Colonic mucosa (tissue), 4 donors: ENCODE data around the gene CACNA1A. TPM values are rescaled to one million over a fixed set of nuclear protein-coding genes. Genes with fewer than 3 reads are reported as not detected.
A peak's percentile ranks its signal among the peaks of the same experiment; 100 is the strongest.

Source experiments
- DNase-seq: peaks from one replicate; pipeline ENCODE4 v3.0.0-alpha.2; 2020
- H3K27ac ChIP-seq: fragments of 200-600 bp; one replicate; pipeline ENCODE4 v1.8.0; 2021
- H3K27me3 ChIP-seq: fragments of 200-600 bp; one replicate; pipeline ENCODE4 v1.8.0; 2021
- H3K36me3 ChIP-seq: fragments of 200-600 bp; one replicate; pipeline ENCODE4 v1.8.0; 2021
- H3K4me1 ChIP-seq: fragments of 200-600 bp; one replicate; pipeline ENCODE4 v1.8.0; 2021; ENCODE audit warnings: mild to moderate bottlenecking
- H3K4me3 ChIP-seq: fragments of 200-600 bp; one replicate; pipeline ENCODE4 v1.8.0; 2021
- H3K9ac ChIP-seq, 2 donors: one replicate each; pipeline ENCODE4 v1.7.0; 2013; ENCODE audit warnings: control low read depth in 2 of 2, low read depth in 2 of 2, low read length in 2 of 2
- H3K9me3 ChIP-seq: fragments of 200-600 bp; one replicate; pipeline ENCODE4 v1.8.0; 2021
- CTCF ChIP-seq: fragments of 200-600 bp; IDR thresholded peaks from one replicate; pipeline ENCODE4 v1.8.0; 2022; ENCODE audit warnings: antibody characterized with exemption, mild to moderate bottlenecking
- intact Hi-C: fragments of 100-400 bp; cut with DNase I; formaldehyde crosslinking; loops from one replicate; pipeline ENCODE4 v1.14.1; 2022
- total RNA-seq, 2 donors: library from RNA; stranded (reverse); fragmentation: NEBNext Ultra II Directional in 1 of 2; extraction: Animal tissue kit (Norgen Biotek cat#: 25700) in 1 of 2; gene quantifications; one replicate each; pipeline ENCODE4 v1.2.1, GENCODE V29; 2021
- donor health status: healthy.
- donor health status: DM: no; HTN: no; CAD: no.
- donor health status: DM: no; HTN: no; CAD: no.

CACNA1A gene
- total RNA-seq, 2 donors from 2014 or later, result 4.9 to 6.1 TPM

- Histone ChIP-seq H3K36me3 (no peaks in the 10 kb centered on the region), H3K27me3 (no peaks in the 10 kb centered on the region), H3K9me3 (no peaks in the 10 kb centered on the region), H3K27ac (no peak overlapping the region), H3K4me3 (no peak overlapping the region), H3K9ac (no peak overlapping the region), H3K4me1 (no peaks in the 10 kb centered on the region)
- DNase-seq, result peak; percentile 30
- intact Hi-C loops, result no loop called here
- no peak for TF ChIP-seq CTCF
These were observed 64.3 kb downstream of the CACNA1A start for GRCh38 chr19:13441810-13442512.

GRCh38 chr19:13437919-13438618 is 68.2 kb downstream of the CACNA1A start:
- H3K4me3 ChIP-seq, result no peak overlapping the region
- intact Hi-C loops, result no loop called here
- no peaks in the 10 kb centered on the region for H3K4me1 ChIP-seq
- TF ChIP-seq CTCF, result no peak
- DNase-seq, result no peak
- H3K27me3 ChIP-seq, result no peaks in the 10 kb centered on the region
- H3K27ac ChIP-seq, result no peak overlapping the region
- H3K9me3 ChIP-seq, result no peaks in the 10 kb centered on the region
- H3K36me3 ChIP-seq, result no peaks in the 10 kb centered on the region
- H3K9ac ChIP-seq, result no peak overlapping the region

GRCh38 chr19:13436352-13436751 is 69.9 kb downstream of the CACNA1A start:
- TF ChIP-seq CTCF, result no peak
- intact Hi-C loops, result no loop called here

GRCh38 chr19:13430790-13431582 is 75.3 kb downstream of the CACNA1A start:
- no peak overlapping the region for H3K4me3 ChIP-seq
- no peak overlapping the region for H3K9ac ChIP-seq
- intact Hi-C loops, result loop anchor here (5.0 kb wide), 1 partner anchor 154 kb away; no protein-coding TSS in a partner anchor
- H3K4me1 ChIP-seq, result no peaks in the 10 kb centered on the region
- peak; percentile 37 for DNase-seq
- no peaks in the 10 kb centered on the region for H3K9me3 ChIP-seq
- TF ChIP-seq CTCF, result peak; percentile 50
- H3K27me3 ChIP-seq, result no peaks in the 10 kb centered on the region
- no peaks in the 10 kb centered on the region for H3K36me3 ChIP-seq
- no peak overlapping the region for H3K27ac ChIP-seq

More at GRCh38 chr19:13436352-13436751, 69.9 kb downstream of the CACNA1A start:
- Histone ChIP-seq H3K27me3 (no peaks in the 10 kb centered on the region), H3K4me3 (no peak overlapping the region), H3K36me3 (no peaks in the 10 kb centered on the region), H3K4me1 (no peaks in the 10 kb centered on the region), H3K27ac (no peak overlapping the region), H3K9ac (no peak overlapping the region), H3K9me3 (no peaks in the 10 kb centered on the region)
- DNase-seq, result no peak

GRCh38 chr19:13429563-13429962 is 76.7 kb downstream of the CACNA1A start:
- Histone ChIP-seq H3K4me1 (no peaks in the 10 kb centered on the region), H3K27ac (no peak overlapping the region), H3K9me3 (no peaks in the 10 kb centered on the region), H3K4me3 (no peak overlapping the region), H3K27me3 (no peaks in the 10 kb centered on the region), H3K36me3 (no peaks in the 10 kb centered on the region), H3K9ac (no peak overlapping the region)
- no peak for DNase-seq
- TF ChIP-seq CTCF, result no peak
- intact Hi-C loops, result no loop called here
